ENCODE results near the gene SBF1.

GRCh38 chr22:50464451-50464850 lies 10.4 kb downstream of the SBF1 start:
- TF ChIP-seq CTCF (IDR thresholded peaks at IDR 0.05; ENCODE audit: low read depth, low read length) (no peak), EZH2phosphoT487 (IDR thresholded peaks at IDR 0.05; ENCODE audit: low read depth) (no peak)
